Uterus (tissue), 4 donors: ENCODE data around the gene FBLN1. TPM values are rescaled to one million over a fixed set of nuclear protein-coding genes. Genes with fewer than 3 reads are reported as not detected.

Experiments
- DNase-seq, 2 donors: peaks; one replicate each; pipeline ENCODE4 v3.0.0-alpha.2; 2019 to 2020
- H3K27ac ChIP-seq, 2 donors: fragments of 200-600 bp; sonication (generic); 1 replicate in 1 of 2; 2 replicates in 1 of 2; pipeline ENCODE4 v1.5.1; 2016 to 2018
- H3K27me3 ChIP-seq, 2 donors: fragments of 200-600 bp; sonication (generic); one replicate each; pipeline ENCODE4 v1.5.1; 2018 to 2019; ENCODE audit warnings: control low read depth in 1 of 2
- H3K36me3 ChIP-seq, 2 donors: fragments of 200-600 bp; sonication (generic); one replicate each; pipeline ENCODE4 v1.5.1; 2019; ENCODE audit warnings: control low read depth in 1 of 2
- H3K4me1 ChIP-seq, 2 donors: fragments of 200-600 bp; sonication (generic); one replicate each; pipeline ENCODE4 v1.5.1; 2018 to 2019; ENCODE audit warnings: control low read depth in 1 of 2
- H3K4me3 ChIP-seq, 2 donors: fragments of 200-600 bp; sonication (generic); 1 replicate in 1 of 2; 2 replicates in 1 of 2; pipeline ENCODE4 v1.5.1; 2018 to 2019; ENCODE audit warnings: mild to moderate bottlenecking in 1 of 2
- H3K9me3 ChIP-seq, 2 donors: fragments of 200-600 bp; sonication (generic); one replicate each; pipeline ENCODE4 v1.5.1; 2019; ENCODE audit warnings: control low read depth in 1 of 2
- CTCF ChIP-seq, 4 experiments: fragments of 200-600 bp in 2 of 4; fragments of 450-650 bp in 2 of 4; sonication (generic) in 2 of 4; IDR thresholded peaks; one replicate each; pipeline ENCODE4 v1.5.1; 2016 to 2019; ENCODE audit warnings: antibody characterized with exemption in 4 of 4, mild to moderate bottlenecking in 2 of 4, moderate library complexity in 1 of 4
- POLR2A ChIP-seq, 2 donors: fragments of 450-650 bp; IDR thresholded peaks; one replicate each; pipeline ENCODE4 v1.6.1; 2016; ENCODE audit warnings: antibody characterized with exemption in 2 of 2, mild to moderate bottlenecking in 1 of 2, moderate library complexity in 1 of 2
- intact Hi-C: fragments of 100-400 bp; cut with DNase I; formaldehyde crosslinking; loops from one replicate; pipeline ENCODE4 v1.15.1; 2023; ENCODE audit warnings: low total_unique reads
- total RNA-seq, 4 donors: library from RNA; depleted of rRNA in 3 of 4; stranded (reverse); fragments of >200 nt in 3 of 4; gene quantifications; one replicate each; pipeline versions ENCODE4 v1.1.0 to v1.2.4, GENCODE V29; 2014 to 2023
- donor health status: DM: yes; HTN: yes; CAD: no.

Gene FBLN1
- total RNA-seq, 4 donors from 2014 or later = 388 to 644 (median 479) TPM

DNA sequence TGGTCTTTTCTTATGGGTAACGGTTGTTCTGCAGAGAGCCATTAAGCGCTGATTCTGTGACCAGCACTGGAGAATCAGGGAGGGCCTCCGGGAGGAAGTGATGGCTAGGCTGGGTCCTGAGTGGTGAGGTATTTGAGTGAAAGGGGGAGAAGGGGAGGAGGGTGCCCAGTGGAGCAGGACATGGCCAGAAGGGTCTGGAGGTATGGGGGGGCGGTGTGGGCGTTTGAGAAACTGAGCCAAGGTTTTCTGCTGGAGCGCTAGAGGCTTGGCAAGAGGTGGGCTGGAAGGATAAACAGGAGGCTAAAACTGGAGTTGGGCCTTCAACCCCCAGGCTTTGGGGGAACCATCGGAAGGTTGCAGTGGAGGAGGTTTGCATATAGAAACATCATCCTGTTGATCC, 72.5 kb downstream of the FBLN1 start:
- Histone ChIP-seq H3K36me3 (no peaks in the 10 kb centered on the region), H3K9me3 (no peaks in the 10 kb centered on the region), H3K27ac (no peak overlapping the region), H3K4me1 (no peaks in the 10 kb centered on the region), H3K27me3 (no peaks in the 10 kb centered on the region), H3K4me3 (no peak overlapping the region)
- DNase-seq = no peak
- intact Hi-C loops = no loop called here
- no peak for TF ChIP-seq CTCF (IDR thresholded peaks at IDR 0.05)
- TF ChIP-seq POLR2A (IDR thresholded peaks at IDR 0.05) = no peak

- intact Hi-C loops = no loop called here
- H3K4me1 ChIP-seq = no peaks in the 10 kb centered on the region
- H3K27ac ChIP-seq = no peak overlapping the region
- H3K4me3 ChIP-seq = no peak overlapping the region
- H3K36me3 ChIP-seq = no peaks in the 10 kb centered on the region
- no peaks in the 10 kb centered on the region for H3K9me3 ChIP-seq
- TF ChIP-seq POLR2A (IDR thresholded peaks at IDR 0.05) (no peak), CTCF (IDR thresholded peaks at IDR 0.05) (no peak)
- no peak for DNase-seq
- no peaks in the 10 kb centered on the region for H3K27me3 ChIP-seq
Observed at GRCh38 chr22:45575607-45576272, 73.1 kb downstream of the FBLN1 start.

DNA sequence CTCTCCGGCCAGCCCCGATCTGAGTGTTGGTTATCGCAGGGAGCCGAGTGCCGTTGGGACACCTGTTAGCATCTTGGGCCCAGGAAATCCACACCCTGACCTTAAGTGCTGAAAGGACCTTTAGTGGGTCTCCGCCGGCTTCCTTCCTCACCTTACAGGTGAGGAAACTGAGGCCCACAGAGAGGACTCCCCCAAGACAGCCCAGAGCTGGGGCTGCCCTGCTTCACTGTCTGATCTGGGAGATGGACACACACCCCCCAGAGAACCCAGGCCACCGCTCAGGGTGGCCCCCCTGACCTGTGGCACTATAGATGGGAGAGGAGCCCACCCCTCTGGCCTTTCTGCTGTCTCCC, 73.6 kb downstream of the FBLN1 start:
- Histone ChIP-seq H3K9me3 (no peaks in the 10 kb centered on the region), H3K27me3 (no peaks in the 10 kb centered on the region), H3K4me3 (no peak overlapping the region), H3K36me3 (no peaks in the 10 kb centered on the region), H3K4me1 (no peaks in the 10 kb centered on the region), H3K27ac (no peak overlapping the region)
- intact Hi-C loops = no loop called here
- DNase-seq = no peak
- no peak for TF ChIP-seq CTCF (IDR thresholded peaks at IDR 0.05)
- TF ChIP-seq POLR2A (IDR thresholded peaks at IDR 0.05) = no peak

DNA sequence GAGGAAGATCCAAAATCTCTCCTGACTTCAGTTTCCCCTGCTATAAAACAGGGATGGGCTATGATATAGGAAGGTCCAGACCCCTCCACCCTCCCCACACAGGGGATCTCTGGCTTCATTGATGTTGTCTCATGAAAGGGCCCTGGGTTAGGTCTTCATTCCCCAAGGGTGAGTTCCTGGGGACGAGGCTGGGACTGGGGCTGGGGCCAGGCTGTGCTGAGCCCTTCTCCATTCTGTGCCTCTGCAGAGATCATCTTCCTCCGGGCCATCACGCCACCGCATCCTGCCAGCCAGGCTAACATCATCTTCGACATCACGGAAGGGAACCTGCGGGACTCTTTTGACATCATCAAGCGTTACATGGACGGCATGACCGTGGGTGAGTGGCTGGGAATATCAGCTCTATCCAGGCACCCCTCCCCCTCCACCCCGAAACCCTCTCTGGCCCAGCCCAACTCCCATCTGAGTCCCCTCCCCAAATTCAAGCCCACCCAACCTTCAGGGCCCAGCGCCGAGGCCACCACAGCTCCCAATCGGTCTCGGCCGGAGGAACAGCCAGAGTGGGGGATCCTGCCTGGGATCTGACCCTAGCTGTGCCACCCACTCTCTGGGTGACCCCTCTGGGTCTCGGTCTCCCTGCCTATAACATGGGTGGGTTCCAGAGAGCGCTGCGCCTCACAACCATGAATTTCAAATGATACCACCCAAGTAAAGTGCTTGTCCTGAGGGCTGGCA, 74.2 kb downstream of the FBLN1 start:
- no peaks in the 10 kb centered on the region for H3K9me3 ChIP-seq
- no peak for TF ChIP-seq POLR2A (IDR thresholded peaks at IDR 0.05)
- no peak for TF ChIP-seq CTCF (IDR thresholded peaks at IDR 0.05)
- H3K4me3 ChIP-seq = no peak overlapping the region
- H3K27ac ChIP-seq = no peak overlapping the region
- intact Hi-C loops = no loop called here
- no peak for DNase-seq
- H3K4me1 ChIP-seq = no peaks in the 10 kb centered on the region
- no peaks in the 10 kb centered on the region for H3K36me3 ChIP-seq
- no peaks in the 10 kb centered on the region for H3K27me3 ChIP-seq

DNA sequence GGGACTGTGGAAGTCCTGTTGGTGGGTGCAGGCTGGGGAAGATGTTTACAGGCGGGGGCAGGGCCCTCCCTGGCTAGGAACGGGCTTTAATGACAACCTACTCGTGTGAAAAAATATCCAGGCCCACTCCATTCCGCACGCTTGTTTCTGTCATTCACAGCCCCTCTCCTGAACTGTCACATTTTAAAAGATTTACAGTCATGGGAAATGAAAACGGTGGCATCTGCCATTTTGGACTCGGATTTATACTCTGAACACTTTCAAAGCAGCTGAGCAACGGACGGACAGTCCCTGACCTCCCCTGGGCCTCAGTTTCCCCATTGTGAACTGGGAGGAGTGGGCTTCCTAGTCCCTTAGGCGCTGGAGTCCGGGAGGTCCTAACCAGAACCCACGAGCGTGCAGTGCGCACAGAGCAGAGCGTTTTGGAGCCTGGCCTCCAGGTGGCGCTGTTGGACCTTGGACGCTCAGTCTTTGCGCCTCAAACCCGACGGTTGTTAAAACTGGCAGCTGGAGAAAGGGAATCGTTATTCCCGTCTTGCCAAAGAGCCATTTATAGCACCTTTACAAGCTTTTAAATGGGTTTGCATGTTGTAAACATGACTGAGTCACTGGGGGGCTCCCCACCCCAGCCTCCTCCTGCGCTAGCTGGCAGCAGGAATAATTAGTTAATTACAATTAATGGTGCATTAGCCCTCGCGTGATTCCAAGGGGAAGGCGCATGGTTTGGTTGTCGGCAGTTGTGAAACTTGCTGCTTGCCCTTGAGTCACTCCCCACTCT, 75.3 kb downstream of the FBLN1 start:
- no peaks in the 10 kb centered on the region for H3K4me1 ChIP-seq
- no peaks in the 10 kb centered on the region for H3K27me3 ChIP-seq
- no peak overlapping the region for H3K27ac ChIP-seq
- H3K4me3 ChIP-seq = no peak overlapping the region
- TF ChIP-seq CTCF (IDR thresholded peaks at IDR 0.05) = peak; percentile 81 to 91 (median 87)
- TF ChIP-seq POLR2A (IDR thresholded peaks at IDR 0.05) = no peak
- no peaks in the 10 kb centered on the region for H3K36me3 ChIP-seq
- DNase-seq = peak; percentile 74 to 79
- no peaks in the 10 kb centered on the region for H3K9me3 ChIP-seq
- intact Hi-C loops = no loop called here
